K562 (cell line): ENCODE measurements around the gene ZNF428. TPM values are rescaled to one million over a fixed set of nuclear protein-coding genes. Genes with fewer than 3 reads are reported as not detected.
A peak's percentile ranks its signal among the peaks of the same experiment; 100 is the strongest.

Source experiments
- ARNT ChIP-seq, 2 experiments: fragments of 450-650 bp; IDR thresholded peaks; 2 replicates each; pipeline ENCODE4 v1.6.1; 2016; ENCODE audit warnings: mild to moderate bottlenecking in 1 of 2
- BCOR ChIP-seq: fragments of 450-650 bp; IDR thresholded peaks from 2 replicates; pipeline ENCODE4 v1.6.1; 2016
- DPF2 ChIP-seq: fragments of 450-650 bp; IDR thresholded peaks from 2 replicates; pipeline ENCODE4 v1.6.1; 2016
- FOS ChIP-seq: IDR thresholded peaks from 3 replicates; pipeline ENCODE4 v1.6.1; 2011; ENCODE audit not compliant: insufficient read length; ENCODE audit errors: extremely low read depth
- FOXP1 ChIP-seq: sonication (generic); formaldehyde crosslinking; IDR thresholded peaks from 2 replicates; pipeline ENCODE4 v1.8.0; 2022; ENCODE audit warnings: mild to moderate bottlenecking, missing genetic modification reagents
- HDGF ChIP-seq: fragments of 450-650 bp; IDR thresholded peaks from 2 replicates; pipeline ENCODE4 v1.6.1; 2016
- HMGN3 ChIP-seq: IDR thresholded peaks from 2 replicates; pipeline ENCODE4 v1.6.1; 2011; ENCODE audit warnings: borderline replicate concordance, low read depth, mild to moderate bottlenecking, mixed read lengths, low read length; ENCODE audit not compliant: insufficient read length; ENCODE audit errors: extremely low read depth
- MECOM ChIP-seq: fragments of 250-450 bp; sonication (Bioruptor Pico); IDR thresholded peaks from 2 replicates; pipeline ENCODE4 v1.8.0; 2022; ENCODE audit warnings: inconsistent platforms
- MXI1 ChIP-seq: IDR thresholded peaks from 2 replicates; pipeline ENCODE4 v1.6.1; 2011; ENCODE audit warnings: low read depth, mild to moderate bottlenecking, improper control_type of control experiment, low read length
- PHF21A ChIP-seq: fragments of 450-650 bp; IDR thresholded peaks from 2 replicates; pipeline ENCODE4 v1.6.1; 2017; ENCODE audit warnings: low read depth, borderline replicate concordance
- PTRF ChIP-seq: fragments of 450-650 bp; IDR thresholded peaks from 2 replicates; pipeline ENCODE4 v1.6.1; 2016; ENCODE audit warnings: mild to moderate bottlenecking, missing genetic modification characterization, missing compliant biosample characterization
- SIN3B ChIP-seq: fragments of 450-650 bp; IDR thresholded peaks from 2 replicates; pipeline ENCODE4 v1.6.1; 2017; ENCODE audit warnings: low read depth, mild to moderate bottlenecking, moderate library complexity
- SOX6 ChIP-seq: fragments of 450-650 bp; IDR thresholded peaks from 2 replicates; pipeline ENCODE4 v1.6.1; 2014; ENCODE audit warnings: mild to moderate bottlenecking
- STAT5B ChIP-seq: fragments of 250-450 bp; sonication (Bioruptor Pico); IDR thresholded peaks from 2 replicates; pipeline ENCODE4 v1.8.0; 2021; ENCODE audit warnings: mild to moderate bottlenecking, inconsistent platforms
- TAF9B ChIP-seq: fragments of 450-650 bp; IDR thresholded peaks from 2 replicates; pipeline ENCODE4 v1.6.1; 2018; ENCODE audit warnings: mild to moderate bottlenecking; ENCODE audit not compliant: partially characterized antibody
- TBL1XR1 ChIP-seq, 2 experiments: IDR thresholded peaks; 2 replicates each; pipeline ENCODE4 v1.6.1; 2012; ENCODE audit warnings: improper control_type of control experiment in 2 of 2, low read length in 2 of 2, mild to moderate bottlenecking in 1 of 2
- TCF3 ChIP-seq: sonication (generic); formaldehyde crosslinking; IDR thresholded peaks from 2 replicates; pipeline ENCODE4 v1.4.0; 2020; ENCODE audit warnings: mild to moderate bottlenecking, missing genetic modification reagents
- TCF7 ChIP-seq: sonication (generic); IDR thresholded peaks from 2 replicates; pipeline ENCODE4 v1.6.1; 2016; ENCODE audit warnings: antibody characterized with exemption, borderline replicate concordance
- TCFL5 ChIP-seq: fragments of 250-450 bp; sonication (Bioruptor Pico); conservative IDR thresholded peaks from 2 replicates; pipeline ENCODE4 v1.6.1; 2021; ENCODE audit warnings: mild to moderate bottlenecking, moderate library complexity, matching md5 sums
- TRIM24 ChIP-seq, 2 experiments: fragments of 450-650 bp; IDR thresholded peaks; 2 replicates each; pipeline ENCODE4 v1.6.1; 2016
- TRIM28 ChIP-seq: fragments of 450-650 bp; IDR thresholded peaks from 2 replicates; pipeline ENCODE4 v1.6.1; 2017
- ZBED1 ChIP-seq: IDR thresholded peaks from 2 replicates; pipeline ENCODE4 v1.6.1; 2014
- ZNF3 ChIP-seq: fragments of 250-450 bp; sonication (Bioruptor Pico); IDR thresholded peaks from 2 replicates; pipeline ENCODE4 v1.5.0; 2021; ENCODE audit warnings: mild to moderate bottlenecking, moderate library complexity
- ZNF785 ChIP-seq: fragments of 250-450 bp; sonication (Bioruptor Pico); IDR thresholded peaks from 2 replicates; pipeline ENCODE4 v1.4.0; 2020; ENCODE audit warnings: mild to moderate bottlenecking
- polyA plus RNA-seq, 8 experiments: library from polyadenylated mRNA; depleted of rRNA in 4 of 8; stranded (reverse) in 5 of 8; unstranded in 3 of 8; fragments of >200 nt; fragmentation: Nextera tagmentation in 2 of 8; fragmentation: Illumina TruSeq in 1 of 8; extraction: Ambion mirVana in 2 of 8; extraction: Trizol in 1 of 8; gene quantifications; 2 replicates each; pipeline versions ENCODE4 v1.2.1 to v1.2.3, GENCODE V29; 2011 to 2014; ENCODE audit warnings: inconsistent platforms in 1 of 8, missing spikeins in 1 of 8
- total RNA-seq, 7 experiments: library from RNA; depleted of rRNA in 6 of 7; stranded (reverse); fragments of >200 nt in 6 of 7; fragmentation: Illumina TruSeq in 2 of 7; extraction: Trizol in 2 of 7; gene quantifications; 2 replicates each; pipeline versions ENCODE4 v1.2.1 to v1.2.3, GENCODE V29; 2011 to 2021; ENCODE audit warnings: low replicate concordance in 1 of 7
- TF ChIP-seq, protein P1 (sequence below): fragments of 150-350 bp; IDR thresholded peaks from 2 replicates; pipeline ENCODE4 v1.6.1; 2014; ENCODE audit warnings: low read depth, mild to moderate bottlenecking, low read length, borderline replicate concordance
- TF ChIP-seq, protein P2 (sequence below): fragments of 250-450 bp; sonication (Bioruptor Pico); IDR thresholded peaks from 2 replicates; pipeline ENCODE4 v1.5.1; 2021; ENCODE audit warnings: mild to moderate bottlenecking
- TF ChIP-seq, protein P3 (sequence below): fragments of 250-450 bp; sonication (Bioruptor Pico); IDR thresholded peaks from 2 replicates; pipeline ENCODE4 v1.8.0; 2022; ENCODE audit warnings: moderate library complexity, mild to moderate bottlenecking, inconsistent platforms
- TF ChIP-seq, protein P4 (sequence below): fragments of 450-650 bp; IDR thresholded peaks from 2 replicates; pipeline ENCODE4 v1.7.0; 2016; ENCODE audit warnings: borderline replicate concordance

ZNF428 gene
- total and polyA plus RNA-seq, 9 of the 15 experiments (the other 6 are each of a cell fraction or from before 2014, with no cell fraction given), result 0.15 to 85.7 (median 15.9) TPM

DNA sequence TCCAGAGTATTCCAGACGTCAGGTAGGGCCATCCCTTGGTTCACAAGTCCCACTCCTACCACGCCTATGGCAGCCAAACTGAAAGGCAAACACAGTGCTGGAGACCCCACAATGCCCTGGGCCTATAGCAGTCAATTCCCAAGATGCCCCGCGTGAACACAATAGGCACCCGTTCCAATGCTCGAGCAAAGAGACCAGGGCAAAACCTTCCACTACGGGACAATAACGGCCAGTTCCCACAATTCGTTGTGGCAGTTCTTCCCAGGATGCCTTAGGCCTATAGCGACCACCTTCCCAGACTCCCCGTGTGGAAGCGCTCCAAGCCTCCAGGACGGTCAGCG, 538 bp downstream of the ZNF428 start (continued):
- TF ChIP-seq, protein P1, sequence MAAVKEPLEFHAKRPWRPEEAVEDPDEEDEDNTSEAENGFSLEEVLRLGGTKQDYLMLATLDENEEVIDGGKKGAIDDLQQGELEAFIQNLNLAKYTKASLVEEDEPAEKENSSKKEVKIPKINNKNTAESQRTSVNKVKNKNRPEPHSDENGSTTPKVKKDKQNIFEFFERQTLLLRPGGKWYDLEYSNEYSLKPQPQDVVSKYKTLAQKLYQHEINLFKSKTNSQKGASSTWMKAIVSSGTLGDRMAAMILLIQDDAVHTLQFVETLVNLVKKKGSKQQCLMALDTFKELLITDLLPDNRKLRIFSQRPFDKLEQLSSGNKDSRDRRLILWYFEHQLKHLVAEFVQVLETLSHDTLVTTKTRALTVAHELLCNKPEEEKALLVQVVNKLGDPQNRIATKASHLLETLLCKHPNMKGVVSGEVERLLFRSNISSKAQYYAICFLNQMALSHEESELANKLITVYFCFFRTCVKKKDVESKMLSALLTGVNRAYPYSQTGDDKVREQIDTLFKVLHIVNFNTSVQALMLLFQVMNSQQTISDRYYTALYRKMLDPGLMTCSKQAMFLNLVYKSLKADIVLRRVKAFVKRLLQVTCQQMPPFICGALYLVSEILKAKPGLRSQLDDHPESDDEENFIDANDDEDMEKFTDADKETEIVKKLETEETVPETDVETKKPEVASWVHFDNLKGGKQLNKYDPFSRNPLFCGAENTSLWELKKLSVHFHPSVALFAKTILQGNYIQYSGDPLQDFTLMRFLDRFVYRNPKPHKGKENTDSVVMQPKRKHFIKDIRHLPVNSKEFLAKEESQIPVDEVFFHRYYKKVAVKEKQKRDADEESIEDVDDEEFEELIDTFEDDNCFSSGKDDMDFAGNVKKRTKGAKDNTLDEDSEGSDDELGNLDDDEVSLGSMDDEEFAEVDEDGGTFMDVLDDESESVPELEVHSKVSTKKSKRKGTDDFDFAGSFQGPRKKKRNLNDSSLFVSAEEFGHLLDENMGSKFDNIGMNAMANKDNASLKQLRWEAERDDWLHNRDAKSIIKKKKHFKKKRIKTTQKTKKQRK, result no peak
- no peak for TF ChIP-seq TCF7
- TF ChIP-seq TAF9B, result peak; percentile 62
- no peak for TF ChIP-seq FOXP1 (CRISPR knock-in tag)
- TF ChIP-seq STAT5B, result no peak
- TF ChIP-seq, protein P2, sequence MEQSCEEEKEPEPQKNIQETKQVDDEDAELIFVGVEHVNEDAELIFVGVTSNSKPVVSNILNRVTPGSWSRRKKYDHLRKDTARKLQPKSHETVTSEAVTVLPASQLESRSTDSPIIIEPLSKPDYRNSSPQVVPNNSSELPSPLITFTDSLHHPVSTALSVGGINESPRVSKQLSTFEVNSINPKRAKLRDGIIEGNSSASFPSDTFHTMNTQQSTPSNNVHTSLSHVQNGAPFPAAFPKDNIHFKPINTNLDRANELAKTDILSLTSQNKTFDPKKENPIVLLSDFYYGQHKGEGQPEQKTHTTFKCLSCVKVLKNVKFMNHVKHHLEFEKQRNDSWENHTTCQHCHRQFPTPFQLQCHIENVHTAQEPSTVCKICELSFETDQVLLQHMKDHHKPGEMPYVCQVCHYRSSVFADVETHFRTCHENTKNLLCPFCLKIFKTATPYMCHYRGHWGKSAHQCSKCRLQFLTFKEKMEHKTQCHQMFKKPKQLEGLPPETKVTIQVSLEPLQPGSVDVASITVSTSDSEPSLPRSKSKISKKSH, result no peak
- TF ChIP-seq, protein P3, sequence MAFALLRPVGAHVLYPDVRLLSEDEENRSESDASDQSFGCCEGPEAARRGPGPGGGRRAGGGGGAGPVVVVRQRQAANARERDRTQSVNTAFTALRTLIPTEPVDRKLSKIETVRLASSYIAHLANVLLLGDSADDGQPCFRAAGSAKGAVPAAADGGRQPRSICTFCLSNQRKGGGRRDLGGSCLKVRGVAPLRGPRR (CRISPR knock-in tag), result no peak; the same call in 1 of the 2 replicates
- no peak for TF ChIP-seq PHF21A
- TF ChIP-seq SIN3B, result no peak
- no peak for TF ChIP-seq TRIM28
- TF ChIP-seq ZBED1, result no peak
- no peak for TF ChIP-seq HMGN3
- no peak for TF ChIP-seq ZNF3 (CRISPR knock-in tag)
- TF ChIP-seq, protein P4, sequence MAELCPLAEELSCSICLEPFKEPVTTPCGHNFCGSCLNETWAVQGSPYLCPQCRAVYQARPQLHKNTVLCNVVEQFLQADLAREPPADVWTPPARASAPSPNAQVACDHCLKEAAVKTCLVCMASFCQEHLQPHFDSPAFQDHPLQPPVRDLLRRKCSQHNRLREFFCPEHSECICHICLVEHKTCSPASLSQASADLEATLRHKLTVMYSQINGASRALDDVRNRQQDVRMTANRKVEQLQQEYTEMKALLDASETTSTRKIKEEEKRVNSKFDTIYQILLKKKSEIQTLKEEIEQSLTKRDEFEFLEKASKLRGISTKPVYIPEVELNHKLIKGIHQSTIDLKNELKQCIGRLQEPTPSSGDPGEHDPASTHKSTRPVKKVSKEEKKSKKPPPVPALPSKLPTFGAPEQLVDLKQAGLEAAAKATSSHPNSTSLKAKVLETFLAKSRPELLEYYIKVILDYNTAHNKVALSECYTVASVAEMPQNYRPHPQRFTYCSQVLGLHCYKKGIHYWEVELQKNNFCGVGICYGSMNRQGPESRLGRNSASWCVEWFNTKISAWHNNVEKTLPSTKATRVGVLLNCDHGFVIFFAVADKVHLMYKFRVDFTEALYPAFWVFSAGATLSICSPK, result no peak
- no peak for TF ChIP-seq TRIM24 (IDR thresholded peaks at IDR 0.05)
- TF ChIP-seq ZNF785 (CRISPR knock-in tag), result no peak
- peak; percentile 67; the same call in 1 of the 2 replicates for TF ChIP-seq HDGF
- TF ChIP-seq PTRF, result no peak
- TF ChIP-seq MXI1, result no peak
- no peak for TF ChIP-seq BCOR
- no peak for TF ChIP-seq MECOM (CRISPR knock-in tag)
- TF ChIP-seq DPF2, result peak; percentile 49; the same call in 1 of the 2 replicates
- TF ChIP-seq FOS, result no peak
- TF ChIP-seq ARNT (IDR thresholded peaks at IDR 0.05), result peak in 1 of 2 experiments; percentile 93; a peak in 2 of 4 replicates
- peak; percentile 45; the same call in 1 of the 2 replicates for TF ChIP-seq SOX6
- TF ChIP-seq TCF3 (CRISPR knock-in tag), result no peak
- TF ChIP-seq TCFL5, result no peak
- no peak for TF ChIP-seq TBL1XR1 (IDR thresholded peaks at IDR 0.05; ENCODE audit: low read length in 2 of 2)
